H9 (cell line): ENCODE data around the gene PRKAR2B. TPM values are rescaled to one million over a fixed set of nuclear protein-coding genes. Genes with fewer than 3 reads are reported as not detected.

Experiments
- DNase-seq: peaks from one replicate; pipeline ENCODE4 v3.0.0-alpha.2; 2017
- H2AFZ ChIP-seq: one replicate; pipeline ENCODE4 v1.6.1; 2013; ENCODE audit warnings: mild to moderate bottlenecking, low read length, control low read depth, moderate library complexity
- H2AK5ac ChIP-seq: 2 replicates; pipeline ENCODE4 v1.6.1; 2013; ENCODE audit warnings: low read length, control low read depth, mixed read lengths; ENCODE audit not compliant: insufficient read length
- H2BK120ac ChIP-seq: one replicate; pipeline ENCODE4 v1.6.1; 2013; ENCODE audit warnings: low read depth, mild to moderate bottlenecking, low read length, control low read depth, inconsistent platforms; ENCODE audit not compliant: poor library complexity, severe bottlenecking
- H2BK12ac ChIP-seq: 2 replicates; pipeline ENCODE4 v1.6.1; 2013; ENCODE audit warnings: low read length, control low read depth, mixed read lengths, low read depth; ENCODE audit not compliant: insufficient read length
- H2BK15ac ChIP-seq: 2 replicates; pipeline ENCODE4 v1.6.1; 2013; ENCODE audit warnings: low read depth, low read length, control low read depth
- H2BK20ac ChIP-seq: one replicate; pipeline ENCODE4 v1.6.1; 2013; ENCODE audit warnings: low read depth, mild to moderate bottlenecking, low read length, control low read depth, inconsistent platforms; ENCODE audit not compliant: poor library complexity, severe bottlenecking
- H2BK5ac ChIP-seq: 2 replicates; pipeline ENCODE4 v1.6.1; 2013; ENCODE audit warnings: low read length, control low read depth, mixed read lengths; ENCODE audit not compliant: insufficient read length
- H3K14ac ChIP-seq: 2 replicates; pipeline ENCODE4 v1.6.1; 2013; ENCODE audit warnings: low read length, control low read depth; ENCODE audit not compliant: insufficient read depth
- H3K18ac ChIP-seq: 2 replicates; pipeline ENCODE4 v1.6.1; 2013; ENCODE audit warnings: low read depth, mild to moderate bottlenecking, mixed read lengths, low read length, control low read depth; ENCODE audit not compliant: insufficient read length
- H3K23ac ChIP-seq: 2 replicates; pipeline ENCODE4 v1.6.1; 2013; ENCODE audit warnings: low read length, control low read depth, mixed read lengths, low read depth; ENCODE audit not compliant: insufficient read length
- H3K23me2 ChIP-seq: 2 replicates; pipeline ENCODE4 v1.6.1; 2013; ENCODE audit warnings: low read depth, mild to moderate bottlenecking, mixed read lengths, low read length, control low read depth; ENCODE audit not compliant: insufficient read length, poor library complexity, severe bottlenecking
- H3K27ac ChIP-seq: 2 replicates; pipeline ENCODE4 v1.5.1; 2013; ENCODE audit warnings: low read length, control low read depth, mixed read lengths, low read depth; ENCODE audit not compliant: insufficient read length
- H3K27me3 ChIP-seq: 2 replicates; pipeline ENCODE4 v1.6.1; 2013; ENCODE audit warnings: low read length, control low read depth, inconsistent platforms; ENCODE audit not compliant: insufficient read depth
- H3K4ac ChIP-seq: 2 replicates; pipeline ENCODE4 v1.6.1; 2013; ENCODE audit warnings: low read depth, mild to moderate bottlenecking, control low read depth, inconsistent platforms, low read length, moderate library complexity
- H3K4me1 ChIP-seq: 2 replicates; pipeline ENCODE4 v1.6.1; 2013; ENCODE audit warnings: low read length, control low read depth, inconsistent platforms; ENCODE audit not compliant: insufficient read depth
- H3K4me2 ChIP-seq: 2 replicates; pipeline ENCODE4 v1.6.1; 2013; ENCODE audit warnings: low read length, control low read depth, mixed read lengths; ENCODE audit not compliant: insufficient read length, insufficient read depth
- H3K56ac ChIP-seq: 2 replicates; pipeline ENCODE4 v1.6.1; 2013; ENCODE audit warnings: low read depth, mild to moderate bottlenecking, mixed read lengths, low read length, control low read depth; ENCODE audit not compliant: insufficient read length
- H3K79me1 ChIP-seq: 2 replicates; pipeline ENCODE4 v1.6.1; 2013; ENCODE audit warnings: low read depth, mild to moderate bottlenecking, moderate library complexity, low read length, control low read depth, inconsistent platforms; ENCODE audit not compliant: insufficient read depth, poor library complexity, severe bottlenecking
- H3K79me2 ChIP-seq: 2 replicates; pipeline ENCODE4 v1.6.1; 2013; ENCODE audit warnings: low read length, control low read depth, inconsistent platforms; ENCODE audit not compliant: insufficient read depth
- H3K9ac ChIP-seq: 2 replicates; pipeline ENCODE4 v1.6.1; 2013; ENCODE audit warnings: low read length, control low read depth, mixed read lengths; ENCODE audit not compliant: insufficient read length; ENCODE audit errors: extremely low read depth
- H3K9me3 ChIP-seq: one replicate; pipeline ENCODE4 v1.6.1; 2013; ENCODE audit warnings: low read depth, low read length, inconsistent platforms; ENCODE audit not compliant: control insufficient read depth
- H3T11ph ChIP-seq: one replicate; pipeline ENCODE4 v1.6.1; 2013; ENCODE audit warnings: mild to moderate bottlenecking, low read length, control low read depth, inconsistent platforms
- H4K20me1 ChIP-seq: one replicate; pipeline ENCODE4 v1.6.1; 2013; ENCODE audit not compliant: control insufficient read depth, insufficient read length, insufficient read depth
- H4K5ac ChIP-seq: 2 replicates; pipeline ENCODE4 v1.6.1; 2013; ENCODE audit warnings: low read depth, mild to moderate bottlenecking, mixed read lengths, low read length, control low read depth; ENCODE audit not compliant: insufficient read length
- H4K8ac ChIP-seq: replicated peaks from 2 replicates; pipeline ENCODE4 v1.6.1; 2013; ENCODE audit warnings: low read length, control low read depth, mixed read lengths, low read depth; ENCODE audit not compliant: insufficient read length
- H4K91ac ChIP-seq: 2 replicates; pipeline ENCODE4 v1.6.1; 2013; ENCODE audit warnings: low read depth, mild to moderate bottlenecking, moderate library complexity, mixed read lengths, low read length, control low read depth; ENCODE audit not compliant: insufficient read length
- H3K27ac Mint-ChIP-seq, 3 experiments: 2 replicates in 2 of 3; 3 replicates in 1 of 3; pipeline ENCODE4 v1.8.0; 2020 to 2021; ENCODE audit warnings: mixed read lengths in 3 of 3, mild to moderate bottlenecking in 1 of 3, moderate library complexity in 1 of 3
- H3K27me3 Mint-ChIP-seq: 2 replicates; pipeline ENCODE4 v1.8.0; 2021; ENCODE audit warnings: low read depth, mild to moderate bottlenecking, moderate library complexity, mixed read lengths
- H3K36me3 Mint-ChIP-seq, 3 experiments: 2 replicates in 2 of 3; 3 replicates in 1 of 3; pipeline ENCODE4 v1.8.0; 2020 to 2021; ENCODE audit warnings: low read depth in 3 of 3, mixed read lengths in 3 of 3; ENCODE audit not compliant: insufficient read depth in 1 of 3
- H3K4me1 Mint-ChIP-seq, 2 experiments: 2 replicates each; pipeline ENCODE4 v1.8.0; 2020; ENCODE audit warnings: mixed read lengths in 2 of 2
- H3K4me3 Mint-ChIP-seq, 2 experiments: 2 replicates in 1 of 2; 3 replicates in 1 of 2; pipeline ENCODE4 v1.8.0; 2020 to 2021; ENCODE audit warnings: mild to moderate bottlenecking in 2 of 2, mixed read lengths in 2 of 2, moderate library complexity in 1 of 2
- H3K9me3 Mint-ChIP-seq, 2 experiments: 2 replicates in 1 of 2; 3 replicates in 1 of 2; pipeline ENCODE4 v1.8.0; 2020; ENCODE audit warnings: mild to moderate bottlenecking in 2 of 2, mixed read lengths in 2 of 2, moderate library complexity in 1 of 2
- WGBS: extraction: QIAGEN DNeasy Blood & Tissue Kit; methylation state at CpG from one replicate; pipeline ENCODE4 v1.1.7; 2013; ENCODE audit warnings: missing lambda C conversion rate, low lambda C conversion rate, mixed read lengths; ENCODE audit not compliant: insufficient read length; ENCODE audit errors: extremely low coverage; 5-methylcytosine and 5-hydroxymethylcytosine counted together
- total RNA-seq: library from RNA; stranded (reverse); gene quantifications from 2 replicates; pipeline ENCODE4 v1.2.1, GENCODE V29; 2021
- TF ChIP-seq, protein P1 (sequence below): fragments of 200-600 bp; sonication (generic); conservative IDR thresholded peaks from 3 replicates; pipeline ENCODE4 v1.8.0; 2021; ENCODE audit warnings: antibody characterized with exemption, mild to moderate bottlenecking

PRKAR2B gene
- total RNA-seq, 1 experiment from 2014 or later: 16.6 TPM

- TF ChIP-seq, protein P1, sequence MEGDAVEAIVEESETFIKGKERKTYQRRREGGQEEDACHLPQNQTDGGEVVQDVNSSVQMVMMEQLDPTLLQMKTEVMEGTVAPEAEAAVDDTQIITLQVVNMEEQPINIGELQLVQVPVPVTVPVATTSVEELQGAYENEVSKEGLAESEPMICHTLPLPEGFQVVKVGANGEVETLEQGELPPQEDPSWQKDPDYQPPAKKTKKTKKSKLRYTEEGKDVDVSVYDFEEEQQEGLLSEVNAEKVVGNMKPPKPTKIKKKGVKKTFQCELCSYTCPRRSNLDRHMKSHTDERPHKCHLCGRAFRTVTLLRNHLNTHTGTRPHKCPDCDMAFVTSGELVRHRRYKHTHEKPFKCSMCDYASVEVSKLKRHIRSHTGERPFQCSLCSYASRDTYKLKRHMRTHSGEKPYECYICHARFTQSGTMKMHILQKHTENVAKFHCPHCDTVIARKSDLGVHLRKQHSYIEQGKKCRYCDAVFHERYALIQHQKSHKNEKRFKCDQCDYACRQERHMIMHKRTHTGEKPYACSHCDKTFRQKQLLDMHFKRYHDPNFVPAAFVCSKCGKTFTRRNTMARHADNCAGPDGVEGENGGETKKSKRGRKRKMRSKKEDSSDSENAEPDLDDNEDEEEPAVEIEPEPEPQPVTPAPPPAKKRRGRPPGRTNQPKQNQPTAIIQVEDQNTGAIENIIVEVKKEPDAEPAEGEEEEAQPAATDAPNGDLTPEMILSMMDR: no peak
- H3K9ac ChIP-seq: no peak overlapping the region
- H3K79me2 ChIP-seq: no peaks in the 10 kb centered on the region
- no peaks in the 10 kb centered on the region for H3K4me1 ChIP-seq
- H3K4ac ChIP-seq: no peak overlapping the region
- no peak overlapping the region for H3K23ac ChIP-seq
- H3K23me2 ChIP-seq: no peaks in the 10 kb centered on the region
- no peak overlapping the region for H2AK5ac ChIP-seq
- H3K9me3 Mint-ChIP-seq: no peaks in the 10 kb centered on the region
- no peak overlapping the region for H3T11ph ChIP-seq
- H4K20me1 ChIP-seq: no peaks in the 10 kb centered on the region
- H3K4me3 Mint-ChIP-seq: no peak overlapping the region
- H3K27me3 Mint-ChIP-seq: no peaks in the 10 kb centered on the region
- H3K4me2 ChIP-seq: no peak overlapping the region
- H4K8ac ChIP-seq: no peak overlapping the region
- H3K4me1 Mint-ChIP-seq: peaks cover 0 to 4% of the 10 kb centered on the region in 2 experiments; a peak in 2 of 4 replicates
- H2BK20ac ChIP-seq: no peak overlapping the region
- no peak overlapping the region for H2BK5ac ChIP-seq
- no peak overlapping the region for H2BK15ac ChIP-seq
- H3K56ac ChIP-seq: no peak overlapping the region
- DNase-seq: no peak
- H3K27ac Mint-ChIP-seq: no peak overlapping the region
- H3K27ac ChIP-seq: no peak overlapping the region
- peaks cover 9 to 51% (median 41%) of the 10 kb centered on the region in 3 experiments; a peak in 6 of 7 replicates for H3K36me3 Mint-ChIP-seq
- H3K9me3 ChIP-seq: no peaks in the 10 kb centered on the region
- H4K91ac ChIP-seq: no peak overlapping the region
- no CpG with 5 or more reads among the region's 2 CpGs for WGBS
- no peak overlapping the region for H3K14ac ChIP-seq
- H2BK12ac ChIP-seq: no peak overlapping the region
- no peaks in the 10 kb centered on the region for H3K27me3 ChIP-seq
- H3K18ac ChIP-seq: no peak overlapping the region
- no peak overlapping the region for H4K5ac ChIP-seq
- no peak overlapping the region for H2BK120ac ChIP-seq
- H3K79me1 ChIP-seq: no peaks in the 10 kb centered on the region
- H2AFZ ChIP-seq: no peak overlapping the region
Measured at GRCh38 chr7:107190090-107190489, 145.6 kb downstream of the PRKAR2B start.
